ENCODE measurements around the gene GPER1.

DNA sequence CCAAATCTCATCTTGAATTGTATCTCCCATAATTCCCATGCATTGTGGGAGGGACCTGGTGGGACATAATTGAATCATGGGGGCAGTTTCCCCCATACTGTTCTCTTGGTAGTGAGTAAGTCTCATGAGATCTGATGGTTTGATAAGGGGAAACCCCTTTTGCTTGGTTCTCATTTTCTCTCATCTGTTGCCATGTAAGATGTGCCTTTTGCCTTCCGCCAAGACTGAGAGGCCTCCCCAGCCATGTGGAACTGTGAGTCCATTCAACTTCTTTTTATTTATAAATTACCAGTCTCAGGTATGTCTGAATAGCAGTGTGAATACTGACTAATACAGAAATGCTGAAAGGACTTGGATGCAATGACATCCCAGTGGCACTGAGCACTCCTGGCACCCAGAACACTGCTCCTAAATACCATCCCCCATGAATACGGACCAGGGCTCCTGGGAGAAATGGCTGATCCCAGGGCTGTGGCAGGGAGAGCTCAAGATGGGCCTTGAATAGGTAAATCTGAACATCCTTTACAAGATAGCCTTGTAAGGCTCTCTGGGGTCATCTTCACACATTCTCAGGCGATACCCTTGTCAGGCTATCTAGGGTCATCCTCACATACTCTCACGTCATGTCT lies 52.7 kb downstream of the GPER1 start:
- TF ChIP-seq, protein P1, sequence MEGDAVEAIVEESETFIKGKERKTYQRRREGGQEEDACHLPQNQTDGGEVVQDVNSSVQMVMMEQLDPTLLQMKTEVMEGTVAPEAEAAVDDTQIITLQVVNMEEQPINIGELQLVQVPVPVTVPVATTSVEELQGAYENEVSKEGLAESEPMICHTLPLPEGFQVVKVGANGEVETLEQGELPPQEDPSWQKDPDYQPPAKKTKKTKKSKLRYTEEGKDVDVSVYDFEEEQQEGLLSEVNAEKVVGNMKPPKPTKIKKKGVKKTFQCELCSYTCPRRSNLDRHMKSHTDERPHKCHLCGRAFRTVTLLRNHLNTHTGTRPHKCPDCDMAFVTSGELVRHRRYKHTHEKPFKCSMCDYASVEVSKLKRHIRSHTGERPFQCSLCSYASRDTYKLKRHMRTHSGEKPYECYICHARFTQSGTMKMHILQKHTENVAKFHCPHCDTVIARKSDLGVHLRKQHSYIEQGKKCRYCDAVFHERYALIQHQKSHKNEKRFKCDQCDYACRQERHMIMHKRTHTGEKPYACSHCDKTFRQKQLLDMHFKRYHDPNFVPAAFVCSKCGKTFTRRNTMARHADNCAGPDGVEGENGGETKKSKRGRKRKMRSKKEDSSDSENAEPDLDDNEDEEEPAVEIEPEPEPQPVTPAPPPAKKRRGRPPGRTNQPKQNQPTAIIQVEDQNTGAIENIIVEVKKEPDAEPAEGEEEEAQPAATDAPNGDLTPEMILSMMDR (IDR thresholded peaks at IDR 0.05), result no peak
- TF ChIP-seq, protein P2, sequence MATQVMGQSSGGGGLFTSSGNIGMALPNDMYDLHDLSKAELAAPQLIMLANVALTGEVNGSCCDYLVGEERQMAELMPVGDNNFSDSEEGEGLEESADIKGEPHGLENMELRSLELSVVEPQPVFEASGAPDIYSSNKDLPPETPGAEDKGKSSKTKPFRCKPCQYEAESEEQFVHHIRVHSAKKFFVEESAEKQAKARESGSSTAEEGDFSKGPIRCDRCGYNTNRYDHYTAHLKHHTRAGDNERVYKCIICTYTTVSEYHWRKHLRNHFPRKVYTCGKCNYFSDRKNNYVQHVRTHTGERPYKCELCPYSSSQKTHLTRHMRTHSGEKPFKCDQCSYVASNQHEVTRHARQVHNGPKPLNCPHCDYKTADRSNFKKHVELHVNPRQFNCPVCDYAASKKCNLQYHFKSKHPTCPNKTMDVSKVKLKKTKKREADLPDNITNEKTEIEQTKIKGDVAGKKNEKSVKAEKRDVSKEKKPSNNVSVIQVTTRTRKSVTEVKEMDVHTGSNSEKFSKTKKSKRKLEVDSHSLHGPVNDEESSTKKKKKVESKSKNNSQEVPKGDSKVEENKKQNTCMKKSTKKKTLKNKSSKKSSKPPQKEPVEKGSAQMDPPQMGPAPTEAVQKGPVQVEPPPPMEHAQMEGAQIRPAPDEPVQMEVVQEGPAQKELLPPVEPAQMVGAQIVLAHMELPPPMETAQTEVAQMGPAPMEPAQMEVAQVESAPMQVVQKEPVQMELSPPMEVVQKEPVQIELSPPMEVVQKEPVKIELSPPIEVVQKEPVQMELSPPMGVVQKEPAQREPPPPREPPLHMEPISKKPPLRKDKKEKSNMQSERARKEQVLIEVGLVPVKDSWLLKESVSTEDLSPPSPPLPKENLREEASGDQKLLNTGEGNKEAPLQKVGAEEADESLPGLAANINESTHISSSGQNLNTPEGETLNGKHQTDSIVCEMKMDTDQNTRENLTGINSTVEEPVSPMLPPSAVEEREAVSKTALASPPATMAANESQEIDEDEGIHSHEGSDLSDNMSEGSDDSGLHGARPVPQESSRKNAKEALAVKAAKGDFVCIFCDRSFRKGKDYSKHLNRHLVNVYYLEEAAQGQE (IDR thresholded peaks at IDR 0.05; ENCODE audit: insufficient read depth in 1 of 2, low read depth in 2 of 2, low read length in 1 of 2), result no peak
- TF ChIP-seq SIN3A (IDR thresholded peaks at IDR 0.05; ENCODE audit: borderline replicate concordance, insufficient read depth, low read depth, low read length) (no peak), TCF7L2 (IDR thresholded peaks at IDR 0.05; ENCODE audit: low read depth, low read length) (no peak), POLR2AphosphoS5 (IDR thresholded peaks at IDR 0.05; ENCODE audit: low read depth, low read length) (no peak)

All from Panc1 (cell line).